Smooth muscle cell (in vitro differentiated cells): ENCODE results near the gene SUGCT. TPM values are rescaled to one million over a fixed set of nuclear protein-coding genes. Genes with fewer than 3 reads are reported as not detected.

ENCODE experiments used
- DNase-seq: peaks from one replicate; lab custom pipeline; 2025; ENCODE audit not compliant: unreplicated experiment; lab: John Stamatoyannopoulos, UW
- H2AFZ ChIP-seq: fragments of 200-600 bp; sonication (generic); 2 replicates; pipeline ENCODE4 v1.6.0; 2016; ENCODE audit warnings: antibody characterized with exemption, low read depth, mild to moderate bottlenecking
- H3F3A ChIP-seq: fragments of 200-600 bp; sonication (generic); 2 replicates; pipeline ENCODE4 v1.6.0; 2017; ENCODE audit warnings: antibody characterized with exemption, low read depth
- H3K27ac ChIP-seq: fragments of 200-600 bp; sonication (generic); 2 replicates; pipeline ENCODE4 v1.5.1; 2016; ENCODE audit warnings: low read depth, mild to moderate bottlenecking
- H3K27me3 ChIP-seq: fragments of 200-600 bp; sonication (generic); 2 replicates; pipeline ENCODE4 v1.6.1; 2016; ENCODE audit warnings: low read depth, mild to moderate bottlenecking
- H3K36me3 ChIP-seq: fragments of 200-600 bp; sonication (generic); 2 replicates; pipeline ENCODE4 v1.5.1; 2016; ENCODE audit warnings: low read depth
- H3K4me1 ChIP-seq: fragments of 200-600 bp; sonication (generic); 2 replicates; pipeline ENCODE4 v1.5.1; 2016; ENCODE audit warnings: low read depth
- H3K4me2 ChIP-seq: fragments of 200-600 bp; sonication (generic); 2 replicates; pipeline ENCODE4 v1.6.0; 2016; ENCODE audit warnings: mild to moderate bottlenecking
- H3K4me3 ChIP-seq: fragments of 200-600 bp; sonication (generic); 2 replicates; pipeline ENCODE4 v1.5.1; 2016; ENCODE audit warnings: mild to moderate bottlenecking
- H3K79me2 ChIP-seq: fragments of 200-600 bp; sonication (generic); 2 replicates; pipeline ENCODE4 v1.6.0; 2016; ENCODE audit warnings: low read depth, mild to moderate bottlenecking
- H3K9ac ChIP-seq: fragments of 200-600 bp; sonication (generic); 2 replicates; pipeline ENCODE4 v1.6.0; 2016; ENCODE audit warnings: low read depth
- H3K9me3 ChIP-seq: fragments of 200-600 bp; sonication (generic); replicated peaks from 2 replicates; pipeline ENCODE4 v1.5.1; 2016; ENCODE audit warnings: low read depth
- H4K20me1 ChIP-seq: fragments of 200-600 bp; sonication (generic); 2 replicates; pipeline ENCODE4 v1.6.0; 2016; ENCODE audit warnings: low read depth
- CTCF ChIP-seq: fragments of 200-600 bp; sonication (generic); IDR thresholded peaks from 2 replicates; pipeline ENCODE4 v1.5.1; 2017; ENCODE audit warnings: borderline replicate concordance, mild to moderate bottlenecking, antibody characterized with exemption; ENCODE audit not compliant: insufficient read depth, poor library complexity, severe bottlenecking
- WGBS: methylation state at CpG from one replicate; pipeline ENCODE4 v1.1.7; 2016; ENCODE audit warnings: low lambda C conversion rate; 5-methylcytosine and 5-hydroxymethylcytosine counted together
- polyA plus RNA-seq: library from polyadenylated mRNA; unstranded; fragments of >200 nt; fragmentation: Nextera tagmentation; extraction: Ambion mirVana; gene quantifications from 2 replicates; pipeline ENCODE4 v1.2.1, GENCODE V29; 2016
- small RNA-seq: library from RNA; depleted of rRNA; stranded (forward); fragments of <200 nt; gene quantifications from one replicate; pipeline ENCODE3, GENCODE V24; 2014
- total RNA-seq: library from RNA; depleted of rRNA; stranded (reverse); fragments of >200 nt; gene quantifications from 2 replicates; pipeline ENCODE4 v1.2.3, GENCODE V29; 2014

The SUGCT gene
- total and polyA plus RNA-seq, 2 experiments from 2014 or later = 16.9 to 65.8 TPM

- DNase-seq = no peak
- no peak overlapping the region for H3K9ac ChIP-seq
- no peaks in the 10 kb centered on the region for H3K4me1 ChIP-seq
- H3K27me3 ChIP-seq = no peaks in the 10 kb centered on the region
- H3K79me2 ChIP-seq = no peaks in the 10 kb centered on the region
- no peak overlapping the region for H3K4me2 ChIP-seq
- no peaks in the 10 kb centered on the region for H3K36me3 ChIP-seq
- no peak overlapping the region for H3K27ac ChIP-seq
- no peaks in the 10 kb centered on the region for H4K20me1 ChIP-seq
- 89% methylated on average over 3 of the region's 3 CpGs for WGBS
- H3F3A ChIP-seq = no peaks in the 10 kb centered on the region
- H2AFZ ChIP-seq = no peak overlapping the region
- no peaks in the 10 kb centered on the region for H3K9me3 ChIP-seq
- no peak overlapping the region for H3K4me3 ChIP-seq
- no peak for TF ChIP-seq CTCF
Observed at GRCh38 chr7:40907286-40907685, 772.5 kb downstream of the SUGCT start.

GRCh38 chr7:40909346-40909980 lies 774.7 kb downstream of the SUGCT start:
- Histone ChIP-seq H3K9ac (no peak overlapping the region), H3F3A (no peaks in the 10 kb centered on the region), H2AFZ (no peak overlapping the region), H3K4me1 (no peaks in the 10 kb centered on the region), H3K36me3 (no peaks in the 10 kb centered on the region), H3K4me2 (no peak overlapping the region), H3K27ac (peak overlapping the region; percentile 20), H3K9me3 (no peaks in the 10 kb centered on the region), H3K79me2 (no peaks in the 10 kb centered on the region), H3K27me3 (no peaks in the 10 kb centered on the region), H3K4me3 (no peak overlapping the region), H4K20me1 (no peaks in the 10 kb centered on the region)
- no peak for TF ChIP-seq CTCF
- 82% methylated on average over 10 of the region's 10 CpGs for WGBS
- DNase-seq = no peak

Small RNA genes within 50 kb of the gene (small RNA-seq; reads per million reads assigned to genes)
- 0.08 reads per million for gene AC006023.1
- 0.18 reads per million for gene AC006023.2

Other genes with a start within 250 kb of the SUGCT start
- gene CDK13, start 184.7 kb upstream of the SUGCT start, total RNA-seq = 68.4 and 70.0 TPM in 2 replicates
- gene CDK13, start 184.7 kb upstream of the SUGCT start, polyA plus RNA-seq = 15.9 and 28.1 TPM in 2 replicates
- gene MPLKIP, start 383 bp upstream of the SUGCT start, total RNA-seq = 34.2 and 38.0 TPM in 2 replicates
- 40.3 and 55.1 TPM in 2 replicates for gene MPLKIP, start 383 bp upstream of the SUGCT start, polyA plus RNA-seq